GM10248 (cell line): ENCODE results near the gene MAP4K2.

ENCODE experiments used
- CTCF ChIA-PET: fragments of 300-600 bp; sonication (Branson Sonifier 250); formaldehyde crosslinking; extraction: SDS; loops from one replicate; lab custom pipeline; 2021; ENCODE audit warnings: antibody characterized with exemption; lab: Yijun Ruan, JAX
- POLR2A ChIA-PET: fragments of 350-650 bp; sonication (Branson Sonifier 250); formaldehyde crosslinking; extraction: SDS; loops from one replicate; lab custom pipeline; 2020; ENCODE audit warnings: antibody characterized with exemption; lab: Yijun Ruan, JAX
- DNase-seq: peaks from one replicate; pipeline ENCODE4 v3.0.0; 2012; ENCODE audit errors: extremely low spot score
- CTCF ChIP-seq: IDR thresholded peaks from 2 replicates; pipeline ENCODE4 v1.5.1; 2012; ENCODE audit warnings: mild to moderate bottlenecking, low read depth; ENCODE audit errors: extremely low read depth, missing control alignments, control extremely low read depth

Gene MAP4K2

GRCh38 chr11:64834723-64835615 lies 32.0 kb upstream of the MAP4K2 start:
- POLR2A ChIA-PET = interaction anchor here (0.5 kb wide), 1 partner anchor 309 kb away, joined by 4 read pairs; no protein-coding TSS in a partner anchor
- no peak for DNase-seq
- no peak for TF ChIP-seq CTCF
- CTCF ChIA-PET = interaction anchor here (1.4 to 9.6 kb wide), 4 partner anchors 9 to 60 kb away, joined by 5 to 54 read pairs (median 8); partner anchors contain the start of gene CDC42BPG

GRCh38 chr11:64834031-64834722 lies 31.2 kb upstream of the MAP4K2 start:
- CTCF ChIA-PET = interaction anchor here (1.4 to 9.6 kb wide), 3 partner anchors 10 to 60 kb away, joined by 6 to 54 read pairs (median 9); partner anchors contain the start of gene CDC42BPG
- no peak for TF ChIP-seq CTCF
- DNase-seq = no peak
- POLR2A ChIA-PET = interaction anchor here (0.5 kb wide), 1 partner anchor 309 kb away, joined by 4 read pairs; no protein-coding TSS in a partner anchor

DNA sequence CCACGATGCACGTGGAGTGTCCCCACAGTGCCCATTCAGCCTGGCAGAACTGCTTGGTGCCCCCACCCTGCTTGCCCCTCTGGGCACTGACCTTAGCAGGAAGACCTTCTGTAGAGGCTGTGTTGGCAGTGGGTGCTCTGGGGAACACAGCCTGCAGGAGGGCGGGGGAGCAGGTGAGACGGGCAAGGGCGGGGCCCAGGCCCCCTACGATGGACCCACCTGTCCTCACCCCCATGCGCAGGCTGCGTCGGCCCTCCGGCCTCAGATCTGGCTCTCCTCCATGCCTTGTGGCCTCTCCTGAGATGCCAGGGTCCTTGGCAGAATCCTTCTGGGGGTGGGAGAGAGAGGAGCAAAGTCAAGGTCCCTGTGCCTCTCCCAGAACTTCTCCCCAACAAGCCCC lies 30.5 kb upstream of the MAP4K2 start:
- TF ChIP-seq CTCF = no peak
- POLR2A ChIA-PET = no interaction called here
- CTCF ChIA-PET = interaction anchor here (1.4 to 9.6 kb wide), 3 partner anchors 11 to 60 kb away, joined by 6 to 54 read pairs (median 9); partner anchors contain the start of gene CDC42BPG
- no peak for DNase-seq

DNA sequence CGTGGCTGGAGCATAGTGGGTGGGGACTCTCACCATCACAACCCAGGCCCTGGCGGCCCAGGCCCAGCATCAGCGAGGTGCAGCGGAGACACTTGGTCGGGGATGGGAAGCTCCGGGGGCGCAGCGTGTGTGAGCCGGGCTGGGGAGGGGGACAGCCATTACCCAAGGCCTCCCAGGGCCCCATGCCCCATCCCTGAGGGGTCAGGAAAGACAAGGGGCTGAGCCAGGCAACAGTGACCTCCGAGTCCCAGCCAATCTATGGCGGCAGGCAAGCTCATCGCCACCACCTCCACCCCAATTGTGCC lies 30.1 kb upstream of the MAP4K2 start:
- ChIA-PET POLR2A (no interaction called here), CTCF (interaction anchor here (9.6 kb wide), 1 partner anchor 14 kb away, joined by 54 read pairs; no protein-coding TSS in a partner anchor)
- no peak for TF ChIP-seq CTCF
- no peak for DNase-seq

- no peak for TF ChIP-seq CTCF
- no peak for DNase-seq
- POLR2A ChIA-PET = no interaction called here
- CTCF ChIA-PET = interaction anchor here (9.6 kb wide), 1 partner anchor 14 kb away, joined by 54 read pairs; no protein-coding TSS in a partner anchor
Measured at GRCh38 chr11:64832467-64833197, 29.6 kb upstream of the MAP4K2 start.
